NCI-H187 treated with DMSO at 0.1 percent for 48 hours (cell line): Measurements from ENCODE around the gene CCDC90B.

ENCODE experiments used
- DNase-seq: peaks from one replicate; lab custom pipeline; 2025; lab: John Stamatoyannopoulos, UW

Gene CCDC90B

DNA sequence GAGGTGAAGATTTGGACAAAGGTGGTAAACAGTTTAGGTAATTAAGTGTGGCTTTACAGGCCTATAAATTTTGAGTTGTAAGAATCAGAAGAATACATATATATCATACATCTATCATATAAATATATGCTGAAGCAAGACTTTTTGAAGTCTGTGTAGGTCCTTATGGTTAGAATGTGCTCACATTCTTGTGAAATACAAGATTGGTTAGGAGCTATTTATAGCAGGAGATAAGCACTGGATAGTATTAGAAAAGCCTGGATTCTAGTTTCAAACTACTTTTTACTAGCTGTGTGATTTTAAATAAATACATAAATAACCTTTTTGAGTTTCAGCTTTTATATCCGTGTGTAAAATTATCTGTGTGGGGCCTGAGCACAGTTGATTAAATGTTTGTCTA is 50.3 kb downstream of the CCDC90B start:
- no peak for DNase-seq

DNA sequence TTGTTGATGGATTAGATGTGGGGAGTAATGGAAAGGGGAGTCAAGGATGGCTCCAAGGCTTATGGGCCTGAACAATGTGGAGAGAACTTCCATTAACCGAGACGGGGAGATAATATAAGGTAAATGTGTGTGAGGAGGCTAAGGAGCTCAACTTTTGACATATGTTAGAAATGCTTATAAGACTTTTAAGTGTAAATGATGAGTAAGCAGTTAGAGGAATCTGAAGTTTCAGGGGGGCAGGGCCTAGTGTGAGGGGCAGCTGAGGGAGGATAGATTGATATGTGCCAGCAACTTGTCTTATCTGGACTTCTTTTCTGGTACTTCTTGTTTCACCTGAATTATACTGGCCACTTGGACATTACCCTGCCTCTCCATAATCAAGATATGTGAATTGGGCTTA is 62.7 kb downstream of the CCDC90B start:
- no peak for DNase-seq

DNA sequence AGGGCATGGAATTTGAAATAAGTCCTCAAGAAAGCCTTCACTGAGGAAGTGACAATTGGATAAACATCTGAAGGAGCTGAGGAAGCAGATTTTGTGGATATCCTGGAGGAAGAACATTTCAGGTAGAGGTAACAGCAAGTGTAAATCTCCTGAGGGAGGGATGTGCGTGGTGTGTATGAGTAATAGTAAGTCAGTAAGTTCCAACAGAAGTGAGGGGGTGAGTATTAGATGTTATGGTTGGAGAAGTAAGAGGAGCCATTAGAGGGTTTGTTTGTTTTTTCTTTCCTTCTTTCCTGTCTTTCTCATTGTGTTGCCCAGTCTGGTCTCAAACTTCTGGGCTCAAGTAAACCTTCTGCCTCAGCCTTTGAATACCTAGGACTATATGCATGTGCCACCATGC is 63.7 kb downstream of the CCDC90B start:
- no peak for DNase-seq

DNA sequence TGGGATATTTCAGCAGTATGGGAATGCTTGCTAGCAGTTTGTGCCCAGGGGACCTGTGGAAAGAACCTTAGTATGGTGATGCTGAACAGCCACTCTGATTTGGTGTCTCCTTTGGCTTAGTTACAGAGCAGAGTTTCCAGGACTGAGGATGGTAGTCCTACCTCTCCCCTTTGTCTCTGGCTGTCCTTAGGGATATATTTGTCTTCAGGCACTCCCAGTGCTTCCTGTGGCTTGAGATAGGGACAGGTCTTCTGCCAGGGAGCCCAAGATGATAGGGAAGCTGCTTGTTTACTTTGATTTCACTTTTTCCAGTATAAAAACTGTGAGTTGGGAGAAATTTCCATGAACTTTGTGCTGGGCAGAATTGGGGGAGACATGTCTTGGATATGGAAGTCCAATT is 64.5 kb downstream of the CCDC90B start:
- DNase-seq = no peak

GRCh38 chr11:83220260-83220659 is 65.9 kb downstream of the CCDC90B start:
- no peak for DNase-seq

DNA sequence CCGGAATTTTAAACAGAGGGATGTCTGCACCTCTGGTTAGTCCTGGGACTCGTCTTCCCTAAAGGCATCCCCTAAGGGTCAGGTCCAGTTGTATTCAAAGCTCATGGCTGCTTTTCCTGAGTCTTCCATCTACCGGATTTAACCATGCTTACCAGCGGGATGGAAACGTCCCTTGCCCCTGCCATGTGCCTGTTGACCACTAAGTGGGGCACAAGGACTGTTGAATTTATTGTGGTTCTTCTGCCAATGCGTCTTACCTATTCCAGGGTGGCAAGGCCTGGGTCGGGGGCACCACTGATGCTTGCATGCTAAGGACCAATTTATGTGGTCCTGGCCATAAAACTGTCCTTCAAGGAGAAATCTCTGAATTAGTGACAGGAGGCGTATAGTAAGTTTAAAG is 67.1 kb downstream of the CCDC90B start:
- DNase-seq = no peak
